Activated B cell treated with CpG ODN at 0.5 μM for 24 hours (primary cell): ENCODE results near the gene ALPI. TPM values are rescaled to one million over a fixed set of nuclear protein-coding genes. Genes with fewer than 3 reads are reported as not detected.

Source experiments
- ATAC-seq: fragments of 200-7000 bp; cut with Tn5 transposase; one replicate; pipeline ENCODE4 v1.10.0; 2021; ENCODE audit warnings: low read depth, mild to moderate bottlenecking, moderate library complexity
- CTCF ChIA-PET: fragments of 350-600 bp; sonication (Branson Sonifier 250); formaldehyde crosslinking; loops from one replicate; lab custom pipeline; 2021; ENCODE audit warnings: antibody characterized with exemption; lab: Charles Lee
- POLR2A ChIA-PET: fragments of 350-600 bp; sonication (Branson Sonifier 250); formaldehyde crosslinking; loops from one replicate; lab custom pipeline; 2021; ENCODE audit warnings: antibody characterized with exemption; lab: Charles Lee
- DNase-seq: peaks from one replicate; pipeline ENCODE4 v3.0.0; 2022
- H3K27ac Mint-ChIP-seq: one replicate; pipeline ENCODE4 v1.8.0; 2020; ENCODE audit warnings: mixed read lengths
- H3K27me3 Mint-ChIP-seq: one replicate; pipeline ENCODE4 v1.8.0; 2021; ENCODE audit warnings: mixed read lengths
- H3K36me3 Mint-ChIP-seq: one replicate; pipeline ENCODE4 v1.8.0; 2021; ENCODE audit warnings: low read depth, mixed read lengths
- H3K4me1 Mint-ChIP-seq: one replicate; pipeline ENCODE4 v1.8.0; 2021; ENCODE audit warnings: mixed read lengths
- H3K4me3 Mint-ChIP-seq: one replicate; pipeline ENCODE4 v1.8.0; 2020; ENCODE audit warnings: mild to moderate bottlenecking, mixed read lengths
- H3K9me3 Mint-ChIP-seq: one replicate; pipeline ENCODE4 v1.8.0; 2020; ENCODE audit warnings: mixed read lengths
- intact Hi-C: fragments of 100-400 bp; cut with micrococcal nuclease; formaldehyde crosslinking; loops from one replicate; pipeline ENCODE4 v1.15.1; 2024
- total RNA-seq: library from RNA; stranded (reverse); gene quantifications from 2 replicates; pipeline ENCODE4 v1.2.3, GENCODE V29; 2022
- TF ChIP-seq, protein P1 (sequence below): fragments of 200-600 bp; IDR thresholded peaks from one replicate; pipeline ENCODE4 v1.8.0; 2022; ENCODE audit warnings: antibody characterized with exemption, mild to moderate bottlenecking

The ALPI gene
- total RNA-seq, 1 donor from 2014 or later: not detected

DNA sequence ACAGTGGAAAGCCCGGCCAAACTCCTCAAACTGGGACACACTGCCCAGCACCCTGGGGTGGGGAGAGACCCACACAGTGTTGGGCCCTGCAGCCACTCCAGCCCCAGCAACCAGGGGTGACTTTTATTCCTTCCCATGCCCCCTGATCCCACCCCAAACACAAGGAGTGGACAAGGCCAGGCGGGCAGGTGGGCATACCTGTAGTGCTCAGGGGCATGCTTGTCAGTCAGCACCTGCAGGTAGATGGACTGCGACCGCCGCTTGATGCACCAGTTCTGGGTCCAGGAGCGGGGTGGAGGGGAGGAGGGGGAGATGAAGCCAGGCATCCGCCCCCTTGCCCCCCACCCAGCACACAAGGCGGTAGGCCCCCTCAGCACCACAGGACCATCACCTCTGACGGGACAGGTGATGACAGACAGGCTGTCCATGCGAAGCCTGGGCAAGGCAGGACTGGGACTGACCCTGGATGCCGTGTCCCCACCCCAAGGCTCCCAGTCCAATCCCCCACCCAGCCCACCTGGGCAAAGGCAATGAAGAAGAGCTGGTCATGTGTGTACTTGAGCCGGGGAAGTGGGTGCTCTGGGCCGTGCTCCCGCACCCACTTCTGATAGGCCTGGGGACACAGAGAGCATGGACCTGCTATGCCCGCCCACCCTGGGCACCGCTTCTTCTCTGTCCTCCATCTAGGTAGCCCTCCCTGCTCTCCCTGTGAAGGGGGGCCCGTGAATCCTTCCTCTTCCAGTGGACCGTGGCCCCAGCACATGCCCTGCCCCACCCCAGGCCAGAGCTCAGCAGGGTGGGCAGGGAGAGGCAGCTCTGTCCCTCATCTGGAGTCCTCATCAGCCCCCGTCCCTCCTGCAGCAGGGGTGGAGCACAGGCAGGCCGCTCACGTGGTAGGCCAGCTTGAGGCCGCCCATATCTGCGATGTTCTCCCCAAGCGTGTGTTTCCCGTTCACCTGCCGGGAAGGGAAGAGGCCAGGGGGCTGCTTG lies 24.5 kb downstream of the ALPI start:
- H3K4me1 Mint-ChIP-seq: peaks cover 5% of the 10 kb centered on the region
- intact Hi-C loops: no loop called here

DNA sequence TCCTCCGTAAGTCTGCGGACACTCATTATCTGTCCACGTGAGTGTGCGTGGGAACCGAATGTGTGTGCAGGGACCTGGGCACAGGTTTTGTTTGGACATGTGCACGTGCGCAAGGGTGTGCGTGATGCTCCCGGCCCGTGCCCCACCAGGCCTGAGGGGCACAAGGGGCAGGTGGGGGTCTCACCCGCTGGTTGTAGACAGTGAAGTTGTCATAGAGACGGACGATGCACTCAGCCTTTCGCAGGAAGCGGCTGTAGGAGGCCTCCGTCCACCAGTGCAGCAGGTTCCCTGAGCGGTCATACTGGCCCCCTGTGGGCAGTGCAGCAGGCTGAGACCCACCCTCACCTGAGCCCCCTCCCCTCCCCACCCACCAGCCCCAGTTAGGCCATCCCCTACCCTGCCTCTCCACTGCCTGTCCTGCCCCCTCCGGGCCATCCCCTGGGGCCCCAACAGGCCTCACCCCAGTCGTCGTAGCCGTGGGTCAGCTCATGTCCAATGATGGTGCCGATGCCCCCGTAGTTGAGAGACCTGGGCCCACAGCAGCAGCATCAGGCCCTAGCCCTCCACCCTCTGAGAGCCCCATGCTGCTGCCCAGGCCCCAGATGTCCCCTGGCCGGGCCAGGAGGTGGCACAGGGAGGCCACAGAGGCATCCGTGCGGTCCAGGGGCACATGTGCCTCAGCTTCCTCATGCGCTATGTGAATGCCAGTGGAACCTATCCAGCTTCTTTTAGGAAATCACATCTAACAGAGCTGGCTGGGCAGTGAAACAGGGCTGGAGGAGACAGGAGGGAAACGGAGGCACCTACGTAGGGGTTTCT lies 25.6 kb downstream of the ALPI start:
- H3K9me3 Mint-ChIP-seq: no peaks in the 10 kb centered on the region
- POLR2A ChIA-PET: no interaction called here
- TF ChIP-seq, protein P1, sequence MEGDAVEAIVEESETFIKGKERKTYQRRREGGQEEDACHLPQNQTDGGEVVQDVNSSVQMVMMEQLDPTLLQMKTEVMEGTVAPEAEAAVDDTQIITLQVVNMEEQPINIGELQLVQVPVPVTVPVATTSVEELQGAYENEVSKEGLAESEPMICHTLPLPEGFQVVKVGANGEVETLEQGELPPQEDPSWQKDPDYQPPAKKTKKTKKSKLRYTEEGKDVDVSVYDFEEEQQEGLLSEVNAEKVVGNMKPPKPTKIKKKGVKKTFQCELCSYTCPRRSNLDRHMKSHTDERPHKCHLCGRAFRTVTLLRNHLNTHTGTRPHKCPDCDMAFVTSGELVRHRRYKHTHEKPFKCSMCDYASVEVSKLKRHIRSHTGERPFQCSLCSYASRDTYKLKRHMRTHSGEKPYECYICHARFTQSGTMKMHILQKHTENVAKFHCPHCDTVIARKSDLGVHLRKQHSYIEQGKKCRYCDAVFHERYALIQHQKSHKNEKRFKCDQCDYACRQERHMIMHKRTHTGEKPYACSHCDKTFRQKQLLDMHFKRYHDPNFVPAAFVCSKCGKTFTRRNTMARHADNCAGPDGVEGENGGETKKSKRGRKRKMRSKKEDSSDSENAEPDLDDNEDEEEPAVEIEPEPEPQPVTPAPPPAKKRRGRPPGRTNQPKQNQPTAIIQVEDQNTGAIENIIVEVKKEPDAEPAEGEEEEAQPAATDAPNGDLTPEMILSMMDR: no peak
- H3K27me3 Mint-ChIP-seq: peaks cover 26% of the 10 kb centered on the region
- H3K27ac Mint-ChIP-seq: no peak overlapping the region
- no peak overlapping the region for H3K4me3 Mint-ChIP-seq
- ATAC-seq: no peak
- intact Hi-C loops: no loop called here
- peaks cover 5% of the 10 kb centered on the region for H3K4me1 Mint-ChIP-seq
- no peak for DNase-seq
- CTCF ChIA-PET: interaction anchor here (0.7 kb wide), 1 partner anchor 31 kb away, joined by 3 read pairs; no protein-coding TSS in a partner anchor
- H3K36me3 Mint-ChIP-seq: no peaks in the 10 kb centered on the region

More for the DNA sequence above, 24.5 kb downstream of the ALPI start:
- no peaks in the 10 kb centered on the region for H3K9me3 Mint-ChIP-seq
- no peak overlapping the region for H3K27ac Mint-ChIP-seq
- DNase-seq (no peak), ATAC-seq (no peak)
- no peaks in the 10 kb centered on the region for H3K36me3 Mint-ChIP-seq
- ChIA-PET POLR2A (no interaction called here), CTCF (no interaction called here)
- TF ChIP-seq, protein P1: no peak
- no peak overlapping the region for H3K4me3 Mint-ChIP-seq
- H3K27me3 Mint-ChIP-seq: peaks cover 29% of the 10 kb centered on the region

DNA sequence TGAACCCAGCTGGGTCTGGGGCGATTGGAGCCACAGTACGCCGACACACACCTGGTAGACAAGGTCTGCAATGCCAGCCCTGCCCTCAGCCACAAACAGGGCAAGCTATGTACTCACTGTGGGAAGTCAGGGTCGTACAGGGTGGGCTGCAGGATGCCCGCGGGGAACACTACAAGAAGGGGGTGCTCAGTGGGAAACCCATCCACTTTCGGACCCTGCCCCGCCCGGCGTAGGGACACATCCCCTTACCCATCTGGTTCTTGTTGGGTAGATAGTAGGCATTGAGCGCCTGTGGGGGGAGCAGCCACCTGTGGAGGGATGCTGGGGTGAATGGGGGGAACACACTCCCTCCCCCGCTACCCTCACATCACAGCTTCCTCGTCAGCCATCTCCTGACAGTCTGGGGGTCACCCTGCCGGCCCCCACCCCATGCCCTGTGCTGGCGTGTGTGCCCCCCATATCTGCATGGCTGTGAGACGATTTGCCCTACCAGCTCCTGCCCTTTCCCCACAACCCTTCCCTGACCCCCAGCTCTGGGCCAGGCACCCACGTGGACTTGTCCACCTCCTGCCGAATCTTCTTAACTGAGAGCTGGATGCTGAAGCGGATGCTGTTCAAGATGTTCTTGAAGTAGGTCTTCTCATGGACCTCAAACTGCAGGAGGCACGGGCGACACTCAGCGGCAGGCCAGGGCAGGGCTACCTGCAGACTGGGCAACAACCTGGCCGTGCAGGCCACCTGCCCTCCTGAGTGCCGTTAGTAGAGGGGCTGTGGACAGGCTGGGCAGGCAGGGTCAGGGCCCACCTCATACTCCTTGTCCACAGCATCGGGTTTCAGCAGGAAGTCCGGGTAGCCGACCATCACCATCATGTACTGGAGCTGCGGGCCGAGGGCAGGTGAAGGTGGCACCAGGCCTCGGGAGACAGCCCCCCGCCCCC lies 26.6 kb downstream of the ALPI start:
- H3K4me3 Mint-ChIP-seq: no peak overlapping the region
- no peaks in the 10 kb centered on the region for H3K36me3 Mint-ChIP-seq
- DNase-seq: no peak
- H3K9me3 Mint-ChIP-seq: no peaks in the 10 kb centered on the region
- TF ChIP-seq, protein P1: no peak
- intact Hi-C loops: no loop called here
- ChIA-PET POLR2A (no interaction called here), CTCF (interaction anchor here (0.7 kb wide), 1 partner anchor 32 kb away, joined by 3 read pairs; no protein-coding TSS in a partner anchor)
- no peak for ATAC-seq
- H3K4me1 Mint-ChIP-seq: peaks cover 10% of the 10 kb centered on the region
- peaks cover 26% of the 10 kb centered on the region for H3K27me3 Mint-ChIP-seq
- H3K27ac Mint-ChIP-seq: no peak overlapping the region

DNA sequence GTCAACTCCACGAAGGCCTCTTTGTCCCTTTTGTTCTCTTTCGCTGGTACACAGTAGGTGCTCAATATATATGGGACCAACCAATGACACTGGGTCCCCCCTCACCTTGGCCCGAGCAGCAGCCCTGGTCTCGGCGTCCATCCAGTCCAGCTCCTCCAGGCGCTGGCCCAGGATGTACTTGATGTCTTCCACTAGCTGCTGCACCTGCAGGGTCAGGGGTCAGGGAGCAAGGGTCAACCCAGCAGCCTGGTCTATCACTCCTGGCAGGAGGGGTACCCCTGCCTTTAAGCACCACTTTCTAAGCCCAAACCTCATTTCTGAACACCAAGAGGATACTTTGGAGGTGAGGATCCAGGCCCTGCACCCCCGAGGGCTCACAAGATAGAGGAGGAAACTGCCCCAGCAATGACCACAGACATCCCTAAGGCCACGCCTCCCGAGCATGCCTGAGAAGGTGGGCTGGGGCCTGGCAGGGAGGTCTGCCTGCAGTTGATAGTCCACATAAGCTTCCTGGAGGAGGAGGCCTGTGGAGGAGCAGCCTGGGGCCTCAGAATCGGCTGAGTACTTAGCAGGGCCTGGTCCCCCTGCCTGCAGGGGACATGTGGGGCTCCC lies 27.5 kb downstream of the ALPI start:
- intact Hi-C loops: no loop called here
- H3K36me3 Mint-ChIP-seq: no peaks in the 10 kb centered on the region
- H3K4me1 Mint-ChIP-seq: peaks cover 12% of the 10 kb centered on the region
- H3K9me3 Mint-ChIP-seq: no peaks in the 10 kb centered on the region
- ATAC-seq (no peak), DNase-seq (no peak)
- POLR2A ChIA-PET: no interaction called here
- H3K4me3 Mint-ChIP-seq: no peak overlapping the region
- TF ChIP-seq, protein P1: no peak
- H3K27me3 Mint-ChIP-seq: peaks cover 26% of the 10 kb centered on the region
- H3K27ac Mint-ChIP-seq: no peak overlapping the region
- CTCF ChIA-PET: no interaction called here
